DND-41 (cell line): ENCODE data around the gene IGSF21.
"Not testable (repeated sequence)": the region's sequence is repeated elsewhere in the genome, so short reads cannot be mapped to it uniquely, and the experiment has no call there.

Source experiments
- ATAC-seq: fragments of 200-7000 bp; cut with Tn5 transposase; 3 replicates; pipeline ENCODE4 v1.9.1; 2021; ENCODE audit warnings: low read depth; ENCODE audit not compliant: insufficient read depth
- DNase-seq: peaks from one replicate; pipeline ENCODE4 v3.0.0-alpha.2; 2020
- H2AFZ ChIP-seq: 2 replicates; pipeline ENCODE4 v1.6.0; 2012; ENCODE audit warnings: low read depth, low read length
- H3K27ac ChIP-seq: 2 replicates; pipeline ENCODE4 v1.5.1; 2012; ENCODE audit warnings: low read length, inconsistent platforms
- H3K27me3 ChIP-seq: fragments of 200-600 bp; sonication (generic); 2 replicates; pipeline ENCODE4 v1.6.0; 2012; ENCODE audit warnings: low read length, mild to moderate bottlenecking, inconsistent platforms; ENCODE audit not compliant: insufficient read depth, poor library complexity
- H3K36me3 ChIP-seq: 2 replicates; pipeline ENCODE4 v1.5.1; 2012; ENCODE audit warnings: low read length, inconsistent platforms; ENCODE audit not compliant: insufficient read depth
- H3K4me1 ChIP-seq: 2 replicates; pipeline ENCODE4 v1.5.1; 2012; ENCODE audit warnings: mild to moderate bottlenecking, low read length; ENCODE audit not compliant: insufficient read depth
- H3K4me2 ChIP-seq: 2 replicates; pipeline ENCODE4 v1.6.0; 2012; ENCODE audit warnings: mild to moderate bottlenecking, moderate library complexity, low read length, inconsistent platforms; ENCODE audit not compliant: insufficient read depth
- H3K4me3 ChIP-seq, 2 experiments: fragments of 200-600 bp in 1 of 2; shearing (Covaris generic) in 1 of 2; 2 replicates each; pipeline ENCODE4 v1.5.1; 2012 to 2016; ENCODE audit warnings: inconsistent platforms in 2 of 2, low read length in 2 of 2, mild to moderate bottlenecking in 2 of 2, low read depth in 1 of 2, moderate library complexity in 1 of 2
- H3K79me2 ChIP-seq: 2 replicates; pipeline ENCODE4 v1.6.0; 2012; ENCODE audit warnings: low read length, inconsistent platforms; ENCODE audit not compliant: insufficient read depth
- H3K9ac ChIP-seq: 2 replicates; pipeline ENCODE4 v1.6.0; 2012; ENCODE audit warnings: low read depth, mild to moderate bottlenecking, inconsistent platforms, low read length, moderate library complexity
- H3K9me3 ChIP-seq: 2 replicates; pipeline ENCODE4 v1.5.1; 2012; ENCODE audit warnings: low read length, moderate library complexity, mild to moderate bottlenecking, inconsistent platforms; ENCODE audit not compliant: insufficient read depth, severe bottlenecking
- H4K20me1 ChIP-seq: 2 replicates; pipeline ENCODE4 v1.6.0; 2012; ENCODE audit warnings: low read length; ENCODE audit not compliant: insufficient read depth
- CTCF ChIP-seq: IDR thresholded peaks from 2 replicates; pipeline ENCODE4 v1.5.1; 2012; ENCODE audit warnings: borderline replicate concordance, low read length, moderate library complexity, mild to moderate bottlenecking; ENCODE audit not compliant: poor library complexity, severe bottlenecking; ENCODE audit errors: extremely low read depth
- EZH2 ChIP-seq: IDR thresholded peaks from 3 replicates; pipeline ENCODE4 v1.6.1; 2012; ENCODE audit warnings: borderline replicate concordance, low read depth, mild to moderate bottlenecking, moderate library complexity, low read length, inconsistent platforms; ENCODE audit not compliant: severe bottlenecking

The IGSF21 gene

DNA sequence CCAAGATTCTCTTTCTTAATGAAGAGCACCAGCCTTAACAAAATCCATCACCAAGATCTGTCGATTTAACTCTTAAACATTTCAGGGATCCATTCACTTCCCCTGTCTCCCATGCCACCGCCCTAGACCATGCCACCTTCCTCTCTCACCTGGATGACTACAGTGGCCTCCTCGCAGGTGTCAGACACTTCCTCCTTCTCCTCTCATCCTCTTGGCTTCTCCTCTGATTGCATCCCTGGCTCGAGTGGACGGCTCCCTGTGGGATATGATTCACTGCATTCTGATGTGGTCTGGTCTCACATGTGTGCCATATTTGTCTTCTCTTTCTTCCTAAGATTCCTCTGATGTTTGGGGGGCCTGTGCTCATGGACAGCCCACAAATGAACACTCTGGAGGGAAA, 306.7 kb downstream of the IGSF21 start:
- no peak overlapping the region for H2AFZ ChIP-seq
- no peak for ATAC-seq
- H3K4me3 ChIP-seq, result no peak overlapping the region
- no peaks in the 10 kb centered on the region for H4K20me1 ChIP-seq
- no peak overlapping the region for H3K4me2 ChIP-seq
- H3K4me1 ChIP-seq, result no peaks in the 10 kb centered on the region
- H3K36me3 ChIP-seq, result no peaks in the 10 kb centered on the region
- no peak for DNase-seq
- no peaks in the 10 kb centered on the region for H3K79me2 ChIP-seq
- no peak overlapping the region for H3K9ac ChIP-seq
- H3K27ac ChIP-seq, result no peak overlapping the region
- no peak for TF ChIP-seq EZH2
- TF ChIP-seq CTCF, result no peak
- no peaks in the 10 kb centered on the region for H3K27me3 ChIP-seq
- peaks cover 6% of the 10 kb centered on the region for H3K9me3 ChIP-seq

DNA sequence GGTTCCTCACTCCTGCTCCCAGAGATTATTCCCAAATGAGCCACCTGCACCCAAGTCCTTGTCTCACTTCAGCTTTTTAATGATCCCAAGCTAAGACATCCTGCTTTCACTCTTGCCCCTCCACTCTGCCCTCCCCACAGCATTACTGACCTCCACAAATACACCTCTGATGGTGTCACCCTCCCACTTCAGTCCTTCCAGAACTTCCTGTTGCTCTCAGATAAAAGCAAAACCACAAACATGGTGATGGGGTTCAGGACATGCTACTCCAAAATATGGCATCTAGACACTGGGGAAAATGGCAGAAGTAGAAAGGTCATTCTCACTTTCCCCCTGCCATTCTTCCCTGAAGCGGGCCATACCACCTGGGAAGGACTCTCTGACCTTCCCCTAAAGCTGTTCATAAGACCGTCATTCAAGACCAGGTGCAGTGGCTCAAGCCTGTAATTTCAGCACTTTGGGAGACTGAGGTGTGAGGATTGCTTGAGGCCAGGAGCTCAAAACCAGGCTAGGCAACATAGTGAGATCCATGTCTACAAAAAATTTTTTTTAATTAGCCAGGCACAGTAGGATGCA, 307.4 kb downstream of the IGSF21 start:
- Histone ChIP-seq H3K4me3 (no peak overlapping the region), H3K27me3 (no peaks in the 10 kb centered on the region), H3K4me2 (no peak overlapping the region), H3K9ac (no peak overlapping the region), H3K27ac (no peak overlapping the region), H3K36me3 (no peaks in the 10 kb centered on the region), H3K79me2 (no peaks in the 10 kb centered on the region), H2AFZ (no peak overlapping the region), H3K4me1 (no peaks in the 10 kb centered on the region), H3K9me3 (peaks cover 6% of the 10 kb centered on the region), H4K20me1 (no peaks in the 10 kb centered on the region)
- TF ChIP-seq CTCF, result no peak
- no peak for TF ChIP-seq EZH2
- ATAC-seq (no peak), DNase-seq (no peak)

GRCh38 chr1:18415448-18416027, 307.9 kb downstream of the IGSF21 start:
- H3K4me3 ChIP-seq, result no peak overlapping the region
- no peaks in the 10 kb centered on the region for H3K27me3 ChIP-seq
- H4K20me1 ChIP-seq, result no peaks in the 10 kb centered on the region
- ATAC-seq (no peak), DNase-seq (no peak)
- H2AFZ ChIP-seq, result no peak overlapping the region
- H3K27ac ChIP-seq, result no peak overlapping the region
- H3K4me2 ChIP-seq, result no peak overlapping the region
- H3K9me3 ChIP-seq, result peaks cover 6% of the 10 kb centered on the region
- H3K36me3 ChIP-seq, result no peaks in the 10 kb centered on the region
- TF ChIP-seq CTCF, result no peak
- no peak for TF ChIP-seq EZH2
- no peak overlapping the region for H3K9ac ChIP-seq
- H3K4me1 ChIP-seq, result no peaks in the 10 kb centered on the region
- H3K79me2 ChIP-seq, result no peaks in the 10 kb centered on the region

DNA sequence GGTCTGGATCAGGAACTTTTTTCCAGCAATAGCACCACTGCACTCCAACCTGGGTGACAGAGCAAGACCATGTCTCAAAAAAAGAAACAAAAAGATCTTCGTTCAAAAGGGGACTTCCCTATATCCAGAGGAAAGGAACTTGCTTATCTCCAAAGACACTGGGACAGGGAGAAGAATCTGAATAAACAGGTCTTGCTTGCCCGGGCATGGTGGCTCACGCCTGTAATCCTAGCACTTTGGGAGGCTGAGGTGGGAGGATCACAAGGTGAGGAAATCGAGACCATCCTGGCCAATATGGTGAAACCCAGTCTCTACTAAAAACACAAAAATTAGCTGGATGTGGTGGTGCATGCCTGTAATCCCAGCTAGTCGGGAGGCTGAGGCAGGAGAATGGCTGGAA, 308.5 kb downstream of the IGSF21 start:
- H3K9ac ChIP-seq, H3K36me3 ChIP-seq, H3K27ac ChIP-seq, ATAC-seq, H3K9me3 ChIP-seq, H3K27me3 ChIP-seq, H3K79me2 ChIP-seq, H3K4me3 ChIP-seq, H3K4me1 ChIP-seq, H2AFZ ChIP-seq, DNase-seq, H3K4me2 ChIP-seq, H4K20me1 ChIP-seq: not testable (repeated sequence)
